Duodenal mucosa (tissue), 2 donors: Measurements from ENCODE around the gene DNAAF5.
"Not testable (repeated sequence)": the region's sequence is repeated elsewhere in the genome, so short reads cannot be mapped to it uniquely, and the experiment has no call there.

Experiments
- H3K27ac ChIP-seq: one replicate; pipeline ENCODE4 v1.7.0; 2013; ENCODE audit warnings: low read depth, low read length
- H3K27me3 ChIP-seq, 2 donors: one replicate each; pipeline ENCODE4 v1.7.0; 2013; ENCODE audit warnings: low read length in 2 of 2, control low read depth in 1 of 2; ENCODE audit not compliant: insufficient read depth in 2 of 2, control insufficient read depth in 1 of 2
- H3K36me3 ChIP-seq, 2 donors: one replicate each; pipeline ENCODE4 v1.7.0; 2013; ENCODE audit warnings: low read length in 2 of 2, control low read depth in 1 of 2; ENCODE audit not compliant: insufficient read depth in 2 of 2, control insufficient read depth in 1 of 2
- H3K4me1 ChIP-seq, 2 donors: one replicate each; pipeline ENCODE4 v1.7.0; 2013; ENCODE audit warnings: low read length in 2 of 2, control low read depth in 1 of 2; ENCODE audit not compliant: insufficient read depth in 2 of 2, control insufficient read depth in 1 of 2
- H3K4me3 ChIP-seq, 2 donors: one replicate each; pipeline ENCODE4 v1.7.0; 2013; ENCODE audit warnings: low read length in 2 of 2, low read depth in 1 of 2
- H3K9ac ChIP-seq, 2 donors: one replicate each; pipeline ENCODE4 v1.7.0; 2013; ENCODE audit warnings: low read length in 2 of 2, low read depth in 1 of 2
- H3K9me3 ChIP-seq, 2 donors: one replicate each; pipeline ENCODE4 v1.7.0; 2013; ENCODE audit warnings: low read length in 2 of 2, control low read depth in 1 of 2; ENCODE audit not compliant: control insufficient read depth in 1 of 2

The DNAAF5 gene

DNA sequence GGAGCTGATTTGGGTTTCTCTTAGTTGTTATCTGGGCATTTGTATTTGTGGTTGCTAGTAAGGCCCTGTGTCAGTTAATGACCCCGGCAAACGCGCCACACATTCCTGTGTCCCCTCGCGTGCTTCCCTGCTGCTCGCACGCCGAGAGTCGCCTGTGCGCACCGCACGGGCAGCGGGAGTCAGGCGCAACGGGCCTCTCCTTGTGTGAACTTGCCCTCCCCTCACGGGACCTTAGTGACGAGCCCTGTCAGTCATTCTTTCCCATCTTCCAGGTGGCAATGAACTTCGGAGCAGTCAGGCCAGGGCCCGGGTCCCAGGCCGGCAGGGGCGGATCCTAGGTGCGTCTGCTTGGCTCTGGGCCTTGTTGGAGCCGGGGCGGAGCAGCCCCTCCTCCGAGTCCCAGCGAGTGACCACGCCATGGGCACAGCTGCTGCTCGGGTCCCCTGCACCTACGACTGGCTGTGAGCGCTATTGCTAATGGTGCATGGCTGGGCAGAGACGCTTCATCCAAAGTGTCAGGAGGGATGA, 13.0 kb downstream of the DNAAF5 start:
- Histone ChIP-seq H3K9me3 (peaks cover 8% of the 10 kb centered on the region in 2 donors), H3K27ac (no peak overlapping the region), H3K4me1 (no peaks in the 10 kb centered on the region), H3K9ac (no peak overlapping the region), H3K36me3 (peaks cover 4 to 57% of the 10 kb centered on the region in 2 donors), H3K4me3 (no peak overlapping the region), H3K27me3 (no peaks in the 10 kb centered on the region)

DNA sequence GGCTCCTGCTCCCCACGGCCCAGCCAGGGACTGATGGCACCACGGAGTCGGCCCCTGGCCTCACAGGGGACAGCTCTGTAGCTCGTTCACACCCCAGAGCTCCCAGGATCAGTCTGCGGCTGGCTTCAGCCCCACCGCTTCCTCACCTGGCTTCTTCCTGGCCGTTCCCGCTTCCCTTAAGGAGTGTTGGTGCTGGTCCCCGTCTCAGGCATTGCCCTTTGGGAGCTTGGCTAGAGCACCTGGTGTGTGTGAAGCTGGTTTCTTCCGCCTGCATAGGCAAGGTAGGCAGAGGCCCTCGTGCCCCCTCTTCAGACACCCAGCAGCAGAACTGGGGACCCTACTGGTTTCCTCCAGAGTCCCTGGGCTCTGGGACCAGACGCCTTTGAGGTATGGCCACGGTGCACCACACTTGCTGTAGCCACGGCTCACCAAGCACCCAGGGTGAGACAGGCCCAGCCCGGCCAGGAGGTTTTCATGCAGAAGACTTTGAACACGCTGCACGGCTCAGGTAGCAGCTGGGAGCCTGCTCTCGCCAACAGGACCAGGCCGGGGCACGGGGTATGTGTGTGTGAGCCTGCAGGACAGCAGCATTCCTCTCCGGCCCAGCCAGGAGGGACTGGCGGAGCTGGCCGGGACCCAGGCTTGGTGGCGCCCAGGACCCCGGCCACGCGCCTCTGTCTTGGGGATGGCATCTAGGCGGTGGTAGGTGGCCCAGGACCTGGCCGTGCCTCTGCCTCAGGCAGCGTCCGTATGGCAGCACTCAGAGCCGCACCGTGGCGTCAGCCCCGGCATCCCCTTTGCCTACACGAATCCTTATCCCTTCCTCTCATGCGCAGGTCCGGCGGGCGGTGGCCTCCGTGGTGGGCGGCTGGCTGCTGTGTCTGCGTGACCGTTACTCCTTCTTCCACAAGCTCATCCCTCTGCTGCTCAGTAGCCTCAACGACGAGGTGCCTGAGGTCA, 13.8 kb downstream of the DNAAF5 start:
- peaks cover 5 to 57% of the 10 kb centered on the region in 2 donors for H3K36me3 ChIP-seq
- H3K4me3 ChIP-seq = no peak overlapping the region
- H3K4me1 ChIP-seq = no peaks in the 10 kb centered on the region
- H3K9ac ChIP-seq = no peak overlapping the region
- H3K9me3 ChIP-seq = peaks cover under 1 to 1% of the 10 kb centered on the region in 2 donors
- H3K27ac ChIP-seq = no peak overlapping the region
- no peaks in the 10 kb centered on the region for H3K27me3 ChIP-seq

DNA sequence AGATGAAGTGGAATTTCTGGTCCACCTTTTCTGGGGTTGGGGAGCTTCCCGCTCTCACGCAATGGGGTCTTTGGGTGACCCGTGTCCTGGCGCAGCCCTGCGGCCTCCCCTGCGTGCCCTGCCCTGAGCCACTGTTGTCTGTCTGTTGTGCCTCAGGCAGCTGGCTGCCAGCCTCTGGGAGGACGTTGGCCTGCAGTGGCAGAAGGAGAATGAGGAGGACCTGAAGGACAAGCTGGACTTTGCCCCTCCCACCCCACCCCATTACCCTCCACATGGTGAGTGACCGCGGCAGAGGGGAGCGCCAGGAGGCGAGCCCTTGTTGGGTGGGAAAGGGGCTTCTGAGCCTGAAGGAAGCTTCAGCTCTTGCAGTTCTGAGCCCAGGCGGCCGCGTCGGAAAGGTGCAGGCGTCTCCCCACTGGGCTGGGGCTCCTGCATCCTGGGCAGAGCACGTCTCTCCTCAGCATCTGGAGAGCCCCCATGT, 14.7 kb downstream of the DNAAF5 start:
- Histone ChIP-seq H3K4me3 (no peak overlapping the region), H3K27me3 (no peaks in the 10 kb centered on the region), H3K36me3 (peaks cover 10 to 62% of the 10 kb centered on the region in 2 donors), H3K9me3 (no peaks in the 10 kb centered on the region), H3K9ac (no peak overlapping the region), H3K27ac (no peak overlapping the region), H3K4me1 (no peaks in the 10 kb centered on the region)

DNA sequence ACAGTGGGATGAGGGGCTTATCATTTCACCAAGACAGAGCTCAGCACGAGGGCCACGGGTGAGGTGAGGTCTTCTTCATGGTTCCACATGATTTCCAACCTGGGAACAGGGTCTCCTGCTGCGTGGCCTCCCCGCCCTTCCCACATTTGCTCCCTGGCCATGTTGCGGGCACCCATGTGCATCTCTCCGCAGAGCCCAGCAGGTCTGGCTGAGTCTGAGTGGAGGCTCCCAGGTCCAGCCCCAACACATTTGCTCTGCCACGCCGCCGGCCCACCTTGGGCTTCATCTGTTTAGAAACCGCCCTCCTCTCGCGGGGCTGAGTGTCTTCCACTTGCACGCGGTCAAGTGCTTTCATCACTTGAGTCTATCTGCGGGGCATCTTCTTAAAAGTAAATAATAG, 15.4 kb downstream of the DNAAF5 start:
- Histone ChIP-seq H3K27me3 (no peaks in the 10 kb centered on the region), H3K4me3 (no peak overlapping the region), H3K4me1 (no peaks in the 10 kb centered on the region), H3K36me3 (peaks cover 10 to 65% of the 10 kb centered on the region in 2 donors), H3K27ac (no peak overlapping the region), H3K9ac (no peak overlapping the region), H3K9me3 (no peaks in the 10 kb centered on the region)

DNA sequence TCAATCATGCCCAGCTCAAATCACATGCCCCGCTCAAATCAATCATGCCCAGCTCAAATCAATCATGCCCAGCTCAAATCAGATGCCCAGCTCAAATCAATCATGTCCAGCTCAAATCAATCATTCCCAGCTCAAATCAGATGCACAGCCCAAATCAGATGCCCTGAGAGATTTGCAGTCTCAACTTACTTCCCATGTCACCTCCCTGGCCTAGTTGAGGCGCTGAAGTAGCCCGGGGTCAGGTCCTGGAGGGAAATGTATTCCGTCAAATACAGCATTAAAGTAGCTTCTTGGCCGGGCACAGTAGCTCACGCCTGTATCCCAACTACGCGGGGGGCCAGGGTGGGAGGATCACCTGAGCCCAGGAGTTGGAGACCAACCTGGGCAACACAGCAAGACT, 16.3 kb downstream of the DNAAF5 start:
- Histone ChIP-seq H3K9ac (no peak overlapping the region), H3K27ac (no peak overlapping the region), H3K4me3 (no peak overlapping the region), H3K27me3 (no peaks in the 10 kb centered on the region), H3K4me1 (no peaks in the 10 kb centered on the region), H3K9me3 (no peaks in the 10 kb centered on the region), H3K36me3 (peaks cover 10 to 63% of the 10 kb centered on the region in 2 donors)

DNA sequence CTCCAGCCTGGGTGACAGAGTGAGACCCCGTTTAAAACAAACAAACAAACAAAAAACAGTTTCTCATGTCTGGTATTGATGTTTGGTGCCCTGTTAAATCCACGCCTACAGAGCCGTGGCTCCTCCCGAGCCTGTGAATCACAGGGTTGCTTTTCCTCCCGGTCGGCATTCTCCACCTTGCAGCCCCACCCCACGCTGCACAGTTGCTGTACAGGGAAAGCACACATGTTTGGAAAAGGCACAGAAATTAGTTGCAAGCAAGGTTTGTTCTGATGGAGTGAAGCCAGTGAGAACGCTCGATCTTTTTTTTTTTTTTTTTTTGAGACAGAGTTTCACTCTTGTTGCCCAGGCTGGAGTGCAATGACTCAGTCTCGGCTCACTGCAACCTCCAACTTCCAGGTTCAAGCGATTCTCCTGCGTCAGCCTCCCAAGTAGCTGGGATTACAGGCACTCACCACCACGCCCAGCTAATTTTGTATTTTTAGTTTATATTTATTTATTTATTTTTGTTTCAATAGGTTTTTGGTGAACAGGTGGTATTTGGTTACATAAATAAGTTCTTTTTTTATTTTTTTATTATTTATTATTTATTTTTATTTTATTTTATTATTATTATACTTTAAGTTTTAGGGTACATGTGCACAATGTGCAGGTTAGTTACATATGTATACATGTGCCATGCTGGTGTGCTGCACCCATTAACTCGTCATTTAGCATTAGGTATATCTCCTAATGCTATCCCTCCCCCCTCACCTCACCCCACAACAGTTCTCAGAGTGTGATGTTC, 17.0 kb downstream of the DNAAF5 start:
- not testable (repeated sequence) for H3K9me3 ChIP-seq, H3K27me3 ChIP-seq, H3K27ac ChIP-seq, H3K4me3 ChIP-seq, H3K4me1 ChIP-seq, H3K9ac ChIP-seq
- H3K36me3 ChIP-seq = peaks cover 10 to 63% of the 10 kb centered on the region in 2 donors

DNA sequence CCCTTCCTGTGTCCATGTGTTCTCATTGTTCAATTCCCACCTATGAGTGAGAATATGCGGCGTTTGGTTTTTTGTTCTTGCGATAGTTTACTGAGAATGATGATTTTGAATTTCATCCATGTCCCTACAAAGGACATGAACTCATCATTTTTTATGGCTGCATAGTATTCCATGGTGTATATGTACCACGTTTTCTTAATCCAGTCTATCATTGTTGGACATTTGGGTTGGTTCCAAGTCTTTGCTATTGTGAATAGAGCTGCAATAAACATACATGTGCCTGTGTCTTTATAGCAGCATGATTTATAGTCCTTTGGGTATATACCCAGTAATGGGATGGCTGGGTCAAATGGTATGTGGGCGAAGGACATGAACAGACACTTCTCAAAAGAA, 17.6 kb downstream of the DNAAF5 start:
- peaks cover 10 to 64% of the 10 kb centered on the region in 2 donors for H3K36me3 ChIP-seq
- not testable (repeated sequence) for H3K4me1 ChIP-seq, H3K27ac ChIP-seq, H3K27me3 ChIP-seq, H3K9ac ChIP-seq, H3K9me3 ChIP-seq, H3K4me3 ChIP-seq

DNA sequence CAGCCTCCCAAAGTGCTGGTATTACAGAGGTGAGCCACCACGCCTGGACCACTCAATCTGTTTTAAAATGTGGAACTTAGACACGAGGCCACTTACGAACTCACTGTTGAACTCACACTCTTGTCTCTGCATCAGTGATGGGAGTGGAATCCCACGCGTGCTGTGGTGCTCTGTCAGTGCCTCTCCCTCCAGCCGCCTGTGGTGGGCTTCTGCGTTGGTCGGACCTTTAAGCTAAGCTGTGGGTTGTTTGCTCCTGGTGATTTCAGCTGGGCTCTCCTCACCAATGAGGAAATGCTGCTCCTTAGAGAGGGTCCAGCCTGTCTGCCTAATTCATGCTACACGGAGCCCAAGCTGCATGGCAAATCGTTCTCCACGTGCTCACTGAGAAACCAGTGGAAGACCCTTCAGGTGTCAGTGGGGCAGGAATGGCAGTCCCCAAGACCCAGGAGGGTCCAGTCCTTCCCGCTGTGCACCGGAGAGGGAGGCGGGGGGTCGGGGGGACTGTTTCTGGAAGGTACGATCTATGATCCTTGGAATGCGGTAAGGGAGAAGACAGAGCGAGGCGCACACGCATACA, 18.4 kb downstream of the DNAAF5 start:
- Histone ChIP-seq H3K27ac (no peak overlapping the region), H3K36me3 (peaks cover 11 to 61% of the 10 kb centered on the region in 2 donors)

DNA sequence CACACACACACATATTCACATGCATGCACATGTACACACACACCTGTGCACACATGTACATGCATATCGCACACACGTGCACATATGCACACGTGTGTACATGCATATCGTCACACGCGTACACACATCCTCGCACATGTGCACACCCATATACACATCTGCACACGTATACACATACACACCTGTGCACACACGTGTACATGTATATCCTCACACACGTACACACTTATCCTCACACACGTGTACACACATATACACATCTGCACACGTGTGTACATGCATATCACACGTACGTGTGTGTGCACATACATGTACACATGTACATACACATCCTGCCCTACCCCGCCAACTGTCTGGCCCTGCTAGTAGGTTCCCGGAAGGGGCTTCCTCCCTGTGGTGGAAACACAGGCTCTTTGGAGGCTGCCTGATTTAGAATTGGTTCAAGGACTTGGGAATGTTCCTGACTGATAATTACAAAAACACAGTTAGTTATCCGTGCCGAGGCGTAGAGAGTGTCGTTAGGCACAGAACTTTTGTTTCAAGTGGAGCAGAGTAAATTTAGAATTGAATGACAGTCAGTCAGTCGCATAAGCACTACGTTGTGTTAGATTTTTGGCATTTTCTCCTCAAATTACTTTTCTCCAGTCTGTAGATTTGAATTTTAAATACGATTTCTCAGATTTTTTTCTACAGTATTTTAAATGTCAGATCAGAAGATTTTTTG, 19.1 kb downstream of the DNAAF5 start:
- Histone ChIP-seq H3K27me3 (no peaks in the 10 kb centered on the region), H3K4me1 (no peaks in the 10 kb centered on the region), H3K9ac (no peak overlapping the region), H3K36me3 (peaks cover 16 to 55% of the 10 kb centered on the region in 2 donors), H3K27ac (no peak overlapping the region), H3K4me3 (no peak overlapping the region), H3K9me3 (no peaks in the 10 kb centered on the region)

More for the DNA sequence above, 18.4 kb downstream of the DNAAF5 start:
- Histone ChIP-seq H3K27me3 (no peaks in the 10 kb centered on the region), H3K4me1 (no peaks in the 10 kb centered on the region), H3K4me3 (no peak overlapping the region), H3K9ac (no peak overlapping the region), H3K9me3 (no peaks in the 10 kb centered on the region)
